Body of pancreas (tissue), 4 donors: ENCODE measurements around the gene SPATA6. TPM values are rescaled to one million over a fixed set of nuclear protein-coding genes. Genes with fewer than 3 reads are reported as not detected.

Experiments
- ATAC-seq: fragments of 150-250 bp; one replicate; pipeline ENCODE4 v1.9.1; 2016
- DNase-seq, 4 donors: peaks; one replicate each; pipeline ENCODE4 v3.0.0-alpha.2; 2019
- H3K27ac ChIP-seq, 4 donors: fragments of 200-600 bp; sonication (generic); 1 replicate in 3 of 4; 2 replicates in 1 of 4; pipeline versions ENCODE4 v1.5.1 to v1.6.1; 2016 to 2019; ENCODE audit warnings: mild to moderate bottlenecking in 1 of 4, mixed read lengths in 1 of 4, moderate library complexity in 1 of 4
- H3K27me3 ChIP-seq, 2 donors: fragments of 200-600 bp; sonication (generic); one replicate each; pipeline ENCODE4 v1.6.0; 2016; ENCODE audit warnings: mild to moderate bottlenecking in 1 of 2
- H3K36me3 ChIP-seq, 2 donors: fragments of 200-600 bp; sonication (generic); replicated peaks in 1 of 2; 2 replicates each; pipeline ENCODE4 v1.5.1; 2016; ENCODE audit warnings: low read depth in 2 of 2; ENCODE audit not compliant: insufficient read depth in 1 of 2
- H3K4me1 ChIP-seq: fragments of 200-600 bp; sonication (generic); one replicate; pipeline ENCODE4 v1.6.0; 2016
- H3K4me3 ChIP-seq, 2 donors: fragments of 200-600 bp; sonication (generic); 1 replicate in 1 of 2; 2 replicates in 1 of 2; pipeline ENCODE4 v1.5.1; 2016 to 2019
- H3K9me3 ChIP-seq, 3 donors: fragments of 200-600 bp; sonication (generic); 1 replicate in 2 of 3; 2 replicates in 1 of 3; pipeline ENCODE4 v1.5.1; 2016
- CTCF ChIP-seq, 7 experiments: fragments of 450-650 bp in 4 of 7; fragments of 200-600 bp in 3 of 7; sonication (generic) in 3 of 7; IDR thresholded peaks; one replicate each; pipeline ENCODE4 v1.5.1; 2016 to 2019; ENCODE audit warnings: antibody characterized with exemption in 7 of 7
- POLR2A ChIP-seq, 3 donors: fragments of 450-650 bp; IDR thresholded peaks; one replicate each; pipeline ENCODE4 v1.6.1; 2016; ENCODE audit warnings: antibody characterized with exemption in 3 of 3, mild to moderate bottlenecking in 2 of 3
- WGBS, 2 donors: methylation state at CpG; one replicate each; pipeline ENCODE4 v1.1.5; 2017; 5-methylcytosine and 5-hydroxymethylcytosine counted together
- intact Hi-C: fragments of 100-400 bp; cut with DNase I; formaldehyde crosslinking; loops from one replicate; pipeline ENCODE4 v1.15.1; 2023
- total RNA-seq, 2 donors: library from RNA; depleted of rRNA; stranded (reverse); fragments of >200 nt; gene quantifications; one replicate each; pipeline ENCODE4 v1.1.0, GENCODE V29; 2016

Gene SPATA6
- total RNA-seq, 2 donors from 2014 or later: 5.3 to 15.8 TPM

GRCh38 chr1:48498096-48498791 lies 26.2 kb upstream of the SPATA6 start:
- intact Hi-C loops: no loop called here
- TF ChIP-seq POLR2A (IDR thresholded peaks at IDR 0.05) (no peak), CTCF (IDR thresholded peaks at IDR 0.05) (peak; percentile 80 to 91 (median 83))
- Histone ChIP-seq H3K36me3 (no peaks in the 10 kb centered on the region), H3K27me3 (no peaks in the 10 kb centered on the region), H3K27ac (no peak overlapping the region), H3K4me1 (peaks cover 8% of the 10 kb centered on the region), H3K4me3 (no peak overlapping the region), H3K9me3 (no peaks in the 10 kb centered on the region)
- 16 to 21% methylated on average over 15 of the region's 15 CpGs for WGBS, 2 donors
- peak; percentile 81 for ATAC-seq
- peak; percentile 80 to 86 (median 82) for DNase-seq

GRCh38 chr1:48495911-48496310 lies 23.9 kb upstream of the SPATA6 start:
- Histone ChIP-seq H3K27me3 (no peaks in the 10 kb centered on the region), H3K9me3 (no peaks in the 10 kb centered on the region), H3K4me1 (peaks cover 8% of the 10 kb centered on the region), H3K27ac (no peak overlapping the region), H3K36me3 (no peaks in the 10 kb centered on the region), H3K4me3 (no peak overlapping the region)
- ATAC-seq (no peak), DNase-seq (no peak)
- no peak for TF ChIP-seq POLR2A (IDR thresholded peaks at IDR 0.05)
- TF ChIP-seq CTCF (IDR thresholded peaks at IDR 0.05): no peak
- WGBS, 2 donors: 86 to 87% methylated on average over 3 of the region's 3 CpGs
- intact Hi-C loops: no loop called here

- Histone ChIP-seq H3K9me3 (no peaks in the 10 kb centered on the region), H3K36me3 (no peaks in the 10 kb centered on the region), H3K27me3 (no peaks in the 10 kb centered on the region), H3K4me3 (no peak overlapping the region), H3K27ac (no peak overlapping the region), H3K4me1 (peaks cover 8% of the 10 kb centered on the region)
- ATAC-seq: no peak
- intact Hi-C loops: no loop called here
- TF ChIP-seq POLR2A (IDR thresholded peaks at IDR 0.05) (no peak), CTCF (IDR thresholded peaks at IDR 0.05) (no peak)
- 80 to 85% methylated on average over 1 of the region's 1 CpG for WGBS, 2 donors
- no peak for DNase-seq
Measured at GRCh38 chr1:48495166-48495565, 23.2 kb upstream of the SPATA6 start.

GRCh38 chr1:48493970-48494769 lies 22.2 kb upstream of the SPATA6 start:
- peak in 1 of 4 donors; percentile 23 for DNase-seq
- H3K27me3 ChIP-seq: no peaks in the 10 kb centered on the region
- TF ChIP-seq CTCF (IDR thresholded peaks at IDR 0.05) (no peak), POLR2A (IDR thresholded peaks at IDR 0.05) (no peak)

More at GRCh38 chr1:48493970-48494769, 22.2 kb upstream of the SPATA6 start:
- Histone ChIP-seq H3K4me1 (peaks cover 8% of the 10 kb centered on the region), H3K36me3 (no peaks in the 10 kb centered on the region), H3K27ac (no peak overlapping the region), H3K4me3 (no peak overlapping the region), H3K9me3 (no peaks in the 10 kb centered on the region)
- intact Hi-C loops: no loop called here
- peak; percentile 63 for ATAC-seq
- 65 to 68% methylated on average over 5 of the region's 5 CpGs for WGBS, 2 donors
